ENCODE data around the gene INMT.
A peak's percentile ranks its signal among the peaks of the same experiment; 100 is the strongest.

DNA sequence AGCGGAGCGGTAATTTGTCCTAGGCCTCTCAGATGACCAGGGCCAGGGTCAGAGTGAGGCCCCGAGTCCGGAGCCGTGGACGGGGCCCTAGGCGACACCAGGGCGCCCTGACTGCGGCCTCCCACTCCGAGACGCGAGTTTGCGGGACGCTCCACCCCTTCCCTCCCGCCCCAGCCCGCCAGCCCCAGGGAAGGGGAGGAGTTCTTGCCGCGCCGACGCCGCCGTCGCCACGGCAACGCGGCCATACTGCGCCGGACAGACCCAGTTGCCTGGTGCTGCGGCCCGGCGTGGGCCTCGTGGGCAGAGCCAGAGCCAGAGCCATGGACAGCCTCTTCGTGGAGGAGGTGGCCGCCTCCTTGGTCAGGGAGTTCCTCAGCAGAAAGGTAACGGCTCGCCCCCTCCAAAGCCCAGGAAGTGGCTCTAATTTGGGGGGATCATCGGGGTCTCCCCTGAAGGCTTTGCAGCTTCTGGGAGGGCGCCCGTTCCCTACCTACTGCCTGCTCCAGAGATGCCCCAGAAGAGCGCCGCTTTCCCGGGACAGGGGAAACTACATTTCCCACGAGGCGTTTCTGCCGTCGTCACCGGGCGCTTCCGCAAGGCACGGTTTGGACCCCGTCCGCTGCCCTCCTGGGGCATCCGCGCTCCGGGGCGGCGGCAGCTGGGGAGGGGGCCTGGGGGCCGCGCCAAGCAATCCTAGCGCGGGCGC is 19.4 kb downstream of the INMT start, which contains the start of gene MINDY4:
- TF ChIP-seq TAF1 (IDR thresholded peaks at IDR 0.05; ENCODE audit: borderline replicate concordance, insufficient read depth, low read length) = no peak
- TF ChIP-seq REST (IDR thresholded peaks at IDR 0.05; ENCODE audit: insufficient read depth in 1 of 2, low read depth in 2 of 2, low read length in 2 of 2) = no peak
- TF ChIP-seq POLR2AphosphoS5 (IDR thresholded peaks at IDR 0.05; ENCODE audit: low read depth, low read length) = no peak
- no peak for TF ChIP-seq SIN3A (IDR thresholded peaks at IDR 0.05; ENCODE audit: borderline replicate concordance, insufficient read depth, low read length)
- peak; percentile 19 for TF ChIP-seq FOXP2 (optimal IDR thresholded peaks at IDR 0.05; ENCODE audit: borderline replicate concordance, extremely low read depth, extremely low read length, insufficient read depth)
